ENCODE measurements around the gene BNC2.
A peak's percentile ranks its signal among the peaks of the same experiment; 100 is the strongest.

The BNC2 gene

GRCh38 chr9:16869882-16870595, 431 bp downstream of the BNC2 start:
- peak in 1 of 42 donors; percentile 5 for DNase-seq

GRCh38 chr9:16869131-16869881, 1.2 kb downstream of the BNC2 start:
- intact Hi-C loops (cut with DNase I) = no loop called here
- no peak for DNase-seq

More at GRCh38 chr9:16869882-16870595, 431 bp downstream of the BNC2 start:
- intact Hi-C loops (cut with DNase I) = no loop called here

DNA sequence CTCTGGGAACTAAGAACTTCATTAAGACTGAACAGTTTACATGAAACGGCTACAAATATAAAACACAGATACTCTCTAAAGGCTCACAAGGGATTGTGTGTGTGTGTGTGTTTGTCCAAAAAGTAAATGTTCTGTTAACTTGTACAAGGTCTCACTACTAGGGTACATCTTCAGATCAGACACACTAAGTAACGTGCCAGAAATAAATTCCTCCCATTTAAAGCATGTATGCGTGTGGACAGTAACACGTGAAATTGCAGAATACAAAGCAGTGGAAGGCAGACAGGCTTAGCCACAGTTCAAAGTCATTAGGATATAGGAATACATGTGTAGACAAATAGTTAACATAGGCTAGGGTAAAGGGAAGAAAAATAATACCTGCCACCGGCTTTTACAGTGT, 1.8 kb downstream of the BNC2 start:
- intact Hi-C loops (cut with DNase I) = no loop called here
- DNase-seq = no peak

GRCh38 chr9:16867576-16868311, 2.7 kb downstream of the BNC2 start:
- no peak for DNase-seq
- intact Hi-C loops (cut with DNase I) = no loop called here

- no peak for DNase-seq
- intact Hi-C loops (cut with DNase I) = no loop called here
These were observed 3.9 kb downstream of the BNC2 start for GRCh38 chr9:16866587-16866986.

DNA sequence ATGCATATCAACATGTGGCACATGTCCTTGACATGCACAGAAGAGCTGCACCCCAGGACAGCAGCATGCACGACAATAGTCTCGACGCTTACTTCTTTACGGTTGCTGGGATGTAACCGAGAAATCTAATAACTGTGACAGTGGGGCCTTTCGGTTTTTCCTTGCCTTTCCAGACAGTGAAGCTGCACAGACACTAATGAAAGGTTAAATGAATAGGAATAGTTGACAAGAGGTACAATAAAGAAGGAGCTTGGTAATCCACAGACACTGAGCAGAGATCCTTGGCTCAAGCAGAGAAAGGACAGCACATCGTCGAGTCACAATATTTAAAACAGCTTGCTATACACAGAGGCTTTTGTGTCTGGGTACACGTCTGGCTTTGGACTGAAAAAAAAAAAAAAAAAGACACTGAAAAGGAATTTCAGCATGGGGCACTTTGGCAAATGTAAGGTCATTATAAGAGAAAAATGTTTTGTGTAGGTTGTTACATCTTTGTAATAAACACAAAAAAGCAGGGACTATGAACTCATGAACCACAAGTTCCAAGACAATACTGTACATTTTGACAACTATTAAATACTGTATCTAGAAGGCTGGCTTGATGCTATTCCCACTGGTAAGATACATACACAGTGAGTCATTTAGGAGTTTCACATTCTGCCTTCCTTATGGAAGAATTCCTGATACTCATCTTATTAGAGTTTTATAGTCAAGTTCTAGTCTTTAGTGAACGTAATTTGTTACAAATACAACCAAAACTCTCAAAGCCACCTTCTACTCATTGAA, 5.6 kb downstream of the BNC2 start:
- DNase-seq = no peak
- intact Hi-C loops (cut with DNase I) = no loop called here

DNA sequence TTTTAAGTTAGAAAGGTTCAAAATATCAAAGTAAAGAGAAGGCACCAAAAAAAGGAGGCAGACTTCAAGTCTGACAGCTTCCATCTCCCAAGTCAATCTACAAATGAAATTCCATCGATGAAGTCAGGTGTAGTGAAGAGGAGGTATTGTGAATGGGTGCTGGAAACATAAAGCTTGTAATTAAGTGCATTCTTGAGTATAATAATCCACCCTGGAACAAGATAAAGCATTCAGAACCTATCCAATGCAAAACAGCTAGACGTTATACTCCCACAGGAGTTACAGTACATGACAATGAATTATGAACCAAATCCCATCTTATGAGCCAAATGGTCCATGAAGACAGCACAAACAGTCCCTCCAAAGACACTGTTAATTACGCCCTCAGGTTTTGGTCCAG, 22.3 kb downstream of the BNC2 start:
- no peak for DNase-seq
- intact Hi-C loops (cut with DNase I) = no loop called here

- intact Hi-C loops (cut with DNase I) = no loop called here
- no peak for DNase-seq
These were observed 23.5 kb downstream of the BNC2 start for GRCh38 chr9:16846986-16847385.

DNA sequence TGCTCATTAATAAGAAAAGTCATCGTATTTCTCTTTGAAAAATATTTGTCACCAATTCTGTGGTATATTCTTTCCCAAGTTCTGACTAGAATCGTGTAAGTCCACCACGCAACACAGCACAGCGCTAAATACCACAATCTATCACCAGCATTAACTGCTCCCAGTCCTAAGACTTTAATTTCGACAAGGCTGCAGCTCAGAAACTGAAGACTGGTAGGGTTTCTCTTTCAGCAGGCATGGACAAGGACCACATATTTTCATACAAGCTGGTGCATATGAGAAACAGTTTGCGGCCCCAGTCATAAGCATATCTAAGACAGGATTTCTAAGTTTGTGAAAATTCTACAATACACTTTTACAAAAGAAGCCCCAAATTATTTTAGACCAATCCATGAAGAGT, 24.1 kb downstream of the BNC2 start:
- intact Hi-C loops (cut with DNase I) = no loop called here
- DNase-seq = no peak

GRCh38 chr9:16834817-16835216, 35.7 kb downstream of the BNC2 start:
- intact Hi-C loops (cut with DNase I) = no loop called here
- DNase-seq = no peak

DNA sequence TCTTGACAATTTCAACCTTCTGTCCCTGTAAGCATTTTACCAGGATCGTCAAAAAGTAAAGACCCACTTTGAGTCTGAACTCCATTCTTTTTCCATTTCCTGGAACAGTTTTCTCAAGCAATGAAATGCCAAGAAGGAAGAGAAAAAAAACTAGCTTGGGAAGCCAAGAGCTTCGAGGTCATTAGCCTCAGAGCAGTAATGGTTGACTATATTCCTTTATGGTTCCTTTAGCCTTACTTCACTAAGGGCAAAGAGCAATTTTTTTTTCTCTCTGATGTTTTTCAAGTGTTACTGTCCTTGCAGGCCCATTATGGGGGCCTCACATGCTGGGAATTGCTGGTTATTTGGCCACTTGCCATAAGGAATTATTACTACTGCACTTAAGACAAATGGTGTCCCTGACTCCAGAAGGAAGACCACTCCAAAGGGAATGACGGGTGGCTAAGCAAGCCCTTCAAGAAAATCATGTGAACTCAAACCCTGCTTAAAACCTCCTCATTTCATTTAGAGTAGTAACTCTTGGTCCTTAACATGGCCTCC, 37.1 kb downstream of the BNC2 start:
- DNase-seq = no peak
- intact Hi-C loops (cut with DNase I) = no loop called here

- intact Hi-C loops (cut with DNase I) = no loop called here
These were observed 38.4 kb downstream of the BNC2 start for GRCh38 chr9:16832101-16832500.

DNA sequence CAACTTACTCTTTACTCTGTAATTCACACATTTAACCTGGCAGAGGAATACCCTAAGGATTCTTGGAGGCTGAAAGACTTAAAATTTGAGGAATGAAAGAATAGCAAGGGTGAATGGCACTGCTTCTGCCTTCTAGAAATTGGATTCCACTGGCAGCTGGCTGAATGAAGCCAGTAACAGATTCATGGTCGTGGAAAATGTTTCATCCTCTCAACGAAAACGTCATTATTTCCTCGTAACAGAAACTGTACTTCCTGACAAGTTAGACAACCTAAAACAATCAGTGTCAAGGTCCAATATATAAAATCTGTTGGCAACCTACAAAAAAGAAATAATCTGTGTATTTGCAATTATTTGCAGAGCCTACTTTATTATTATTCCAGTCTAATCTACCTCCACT, 39.7 kb downstream of the BNC2 start:
- DNase-seq = no peak
- intact Hi-C loops (cut with DNase I) = no loop called here

More at GRCh38 chr9:16832101-16832500, 38.4 kb downstream of the BNC2 start:
- no peak for DNase-seq

DNA sequence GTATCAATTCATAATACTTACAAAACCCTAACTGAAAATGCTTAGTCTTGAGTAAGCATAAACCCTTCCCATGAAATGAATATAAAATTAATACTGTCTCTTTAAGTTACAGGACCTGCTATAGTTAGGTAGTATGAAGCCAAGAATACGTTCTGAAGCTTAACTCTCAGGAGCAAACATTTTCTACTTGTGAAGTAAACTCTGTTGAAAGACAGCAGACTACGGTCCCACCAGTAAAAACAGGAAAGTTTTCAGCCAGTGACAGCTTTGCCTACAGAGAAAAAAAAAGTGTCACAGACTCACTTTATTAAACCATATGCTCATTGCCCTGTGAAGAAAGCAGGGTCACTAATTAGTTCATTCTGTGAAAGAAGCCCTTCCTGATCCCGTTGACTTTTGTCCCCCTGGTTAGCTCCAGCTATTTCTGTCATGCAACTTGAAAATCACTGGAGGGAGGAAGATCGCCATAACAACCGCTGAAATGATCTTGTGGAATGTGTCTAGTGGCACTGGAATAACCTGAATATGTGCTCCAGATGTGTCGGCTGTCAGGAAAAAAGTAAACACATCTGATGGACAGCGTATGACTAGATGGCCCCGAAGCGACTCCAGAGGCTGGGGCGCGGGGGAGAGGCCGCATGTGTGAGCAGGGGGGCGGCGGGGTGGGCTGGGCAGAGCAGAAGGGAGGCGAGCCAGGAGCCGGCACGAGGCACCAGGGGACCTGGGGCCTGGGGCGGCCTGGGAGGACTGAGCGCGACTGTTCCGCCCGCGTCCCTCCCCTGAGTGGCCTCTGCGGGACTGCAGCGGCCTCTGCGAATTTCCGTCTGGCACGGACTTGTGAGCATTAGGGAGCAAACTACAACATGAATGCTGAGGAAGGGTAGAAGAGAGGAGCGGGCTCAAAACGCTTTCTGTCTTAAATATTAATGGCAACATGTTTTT, 41.9 kb downstream of the BNC2 start:
- peak in 7 of 42 donors; percentile 5 to 29 (median 8) for DNase-seq
- intact Hi-C loops (cut with DNase I) = no loop called here

DNA sequence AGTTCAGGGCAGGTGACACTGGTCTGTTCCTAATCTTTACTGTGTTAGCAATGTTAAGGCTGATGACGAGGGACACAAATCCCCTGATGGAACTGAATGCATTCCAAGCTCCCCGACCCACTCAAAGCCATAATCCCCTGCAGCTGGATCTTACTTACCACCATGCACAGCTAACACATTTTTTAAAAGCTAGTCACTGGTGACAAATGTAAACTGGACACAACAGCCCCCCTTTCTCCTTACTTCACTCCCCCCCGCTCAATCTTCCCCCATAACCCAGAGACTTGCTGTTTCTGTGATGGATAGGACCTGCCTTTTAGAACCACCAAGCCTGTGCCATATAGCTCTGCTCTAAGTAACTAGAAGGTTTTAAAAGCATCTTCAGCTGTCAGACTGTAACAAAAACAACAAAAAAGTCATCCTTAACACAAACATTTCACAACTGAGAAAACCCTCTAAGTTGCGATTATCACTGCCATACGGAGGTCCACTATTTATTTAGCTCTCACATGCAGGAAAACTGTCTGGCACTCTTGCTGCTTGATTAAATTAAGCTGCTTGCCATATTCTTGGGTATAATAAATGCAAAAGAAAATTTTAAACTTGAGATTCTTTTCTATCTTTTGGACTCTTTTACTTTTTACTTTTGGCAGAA, 44.4 kb downstream of the BNC2 start:
- no peak for DNase-seq
- intact Hi-C loops (cut with DNase I) = no loop called here

GRCh38 chr9:16825331-16825725, 45.1 kb downstream of the BNC2 start:
- DNase-seq = no peak
- intact Hi-C loops (cut with DNase I) = no loop called here

DNA sequence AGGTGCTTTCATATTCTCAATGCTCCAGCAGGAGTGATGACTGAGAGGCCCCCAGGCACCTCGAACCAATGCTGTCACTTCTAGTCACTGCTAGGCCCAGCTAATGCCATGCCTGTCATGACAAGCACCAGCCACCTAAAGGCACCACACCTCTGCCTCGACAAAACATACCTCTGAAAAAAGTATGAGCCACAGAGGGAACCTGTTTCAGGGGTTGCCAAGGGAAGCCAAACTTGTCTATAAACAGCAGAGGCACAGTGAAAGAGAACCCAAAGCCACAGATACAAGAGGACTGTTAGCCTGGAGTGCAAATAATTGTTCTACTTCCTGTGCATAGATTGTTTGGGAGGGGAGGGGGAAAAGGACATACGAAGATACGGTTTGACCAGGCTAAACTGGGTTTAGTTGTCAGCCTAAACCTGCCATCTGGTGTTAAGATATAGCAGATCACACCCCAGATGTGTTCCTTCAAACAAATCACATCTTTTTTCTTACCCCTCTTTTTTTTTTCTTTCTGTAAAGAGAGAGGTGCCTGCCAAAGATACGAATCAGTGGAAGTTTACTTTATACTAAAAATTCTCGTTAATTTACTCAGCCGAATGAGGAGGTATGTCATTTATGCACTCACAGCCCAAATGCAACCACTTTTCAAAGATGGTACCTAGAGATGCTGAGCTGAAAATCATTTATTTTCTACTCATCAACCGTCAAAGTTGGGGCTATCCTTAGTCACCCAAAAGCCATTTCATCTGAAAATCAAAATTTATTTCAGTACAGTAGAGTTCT, 45.7 kb downstream of the BNC2 start:
- intact Hi-C loops (cut with DNase I) = no loop called here
- no peak for DNase-seq
